SKM-1 treated with dmso at 0.1 percent for 144 hours (cell line): Measurements from ENCODE around the gene CHMP1B.

Experiments used
- DNase-seq: peaks from one replicate; lab custom pipeline; 2025; ENCODE audit not compliant: unreplicated experiment; lab: John Stamatoyannopoulos, UW

CHMP1B gene

GRCh38 chr18:11851146-11851805 lies at the start of gene CHMP1B:
Gene CHMP1B (plus strand): TSS chr18:11851413. CDS start chr18:11851512, 99 bp downstream.
- DNase-seq: peak; percentile 92

GRCh38 chr18:11801573-11801972 lies 49.6 kb upstream of the CHMP1B start:
- DNase-seq: no peak

- no peak for DNase-seq
These were observed 49.1 kb upstream of the CHMP1B start for GRCh38 chr18:11802158-11802557.

GRCh38 chr18:11802586-11802985 lies 48.6 kb upstream of the CHMP1B start:
- no peak for DNase-seq

- no peak for DNase-seq
These were observed 44.0 kb upstream of the CHMP1B start for GRCh38 chr18:11807233-11807632.

GRCh38 chr18:11808001-11808855 lies 43.0 kb upstream of the CHMP1B start:
- DNase-seq: no peak

- no peak for DNase-seq
These were observed 41.3 kb upstream of the CHMP1B start for GRCh38 chr18:11809895-11810294.

- no peak for DNase-seq
These were observed 40.8 kb upstream of the CHMP1B start for GRCh38 chr18:11810379-11810778.

- no peak for DNase-seq
These were observed 40.2 kb upstream of the CHMP1B start for GRCh38 chr18:11811009-11811408.

- no peak for DNase-seq
These were observed 34.0 kb upstream of the CHMP1B start for GRCh38 chr18:11817229-11817628.

- DNase-seq: no peak
These were observed 32.6 kb upstream of the CHMP1B start for GRCh38 chr18:11818486-11819203.

GRCh38 chr18:11819938-11820337 lies 31.3 kb upstream of the CHMP1B start:
- DNase-seq: no peak

GRCh38 chr18:11820697-11821096 lies 30.5 kb upstream of the CHMP1B start:
- DNase-seq: no peak

- DNase-seq: no peak
These were observed 30.0 kb upstream of the CHMP1B start for GRCh38 chr18:11821208-11821607.

GRCh38 chr18:11821643-11822237 lies 29.5 kb upstream of the CHMP1B start:
- DNase-seq: no peak

GRCh38 chr18:11823545-11823944 lies 27.7 kb upstream of the CHMP1B start:
- no peak for DNase-seq

- no peak for DNase-seq
These were observed 24.4 kb upstream of the CHMP1B start for GRCh38 chr18:11826836-11827235.

- DNase-seq: no peak
These were observed 22.3 kb upstream of the CHMP1B start for GRCh38 chr18:11828786-11829432.

GRCh38 chr18:11830585-11830984 lies 20.6 kb upstream of the CHMP1B start:
- no peak for DNase-seq

- no peak for DNase-seq
These were observed 19.3 kb upstream of the CHMP1B start for GRCh38 chr18:11831921-11832320.

- DNase-seq: no peak
These were observed 16.4 kb upstream of the CHMP1B start for GRCh38 chr18:11834772-11835171.
